Type B pancreatic cell (in vitro differentiated cells): ENCODE results near the gene OTUD3. TPM values are rescaled to one million over a fixed set of nuclear protein-coding genes. Genes with fewer than 3 reads are reported as not detected.

Experiments
- DNase-seq: peaks from one replicate; pipeline ENCODE4 v3.0.0; 2021; ENCODE audit warnings: mixed read lengths; ENCODE audit not compliant: unreplicated experiment; ENCODE audit errors: extremely low spot score
- H3K27ac Mint-ChIP-seq: 2 replicates; pipeline ENCODE4 v1.8.0; 2021; ENCODE audit warnings: mild to moderate bottlenecking, mixed read lengths
- H3K27me3 Mint-ChIP-seq: 2 replicates; pipeline ENCODE4 v1.8.0; 2021; ENCODE audit warnings: mixed read lengths
- H3K36me3 Mint-ChIP-seq: 2 replicates; pipeline ENCODE4 v1.8.0; 2021; ENCODE audit warnings: mixed read lengths
- H3K4me1 Mint-ChIP-seq: one replicate; pipeline ENCODE4 v1.8.0; 2021; ENCODE audit warnings: mixed read lengths; ENCODE audit not compliant: unreplicated experiment
- H3K4me3 Mint-ChIP-seq: 2 replicates; pipeline ENCODE4 v1.8.0; 2021; ENCODE audit warnings: mild to moderate bottlenecking, mixed read lengths
- H3K9me3 Mint-ChIP-seq: 2 replicates; pipeline ENCODE4 v1.8.0; 2021; ENCODE audit warnings: mixed read lengths
- CTCF ChIP-seq: fragments of 200-600 bp; sonication (generic); conservative IDR thresholded peaks from 2 replicates; pipeline ENCODE4 v1.5.0; 2021; ENCODE audit warnings: antibody characterized with exemption, mild to moderate bottlenecking
- total RNA-seq: library from RNA; stranded (reverse); gene quantifications from 2 replicates; pipeline ENCODE4 v1.2.1, GENCODE V29; 2021; ENCODE audit warnings: low replicate concordance

Gene OTUD3
- total RNA-seq, 1 donor from 2014 or later: 23.1 TPM

- Mint-ChIP-seq H3K27ac (peak overlapping the region; percentile 66), H3K27me3 (peaks cover 17% of the 10 kb centered on the region), H3K4me1 (no peaks in the 10 kb centered on the region), H3K4me3 (no peak overlapping the region), H3K9me3 (no peaks in the 10 kb centered on the region), H3K36me3 (no peaks in the 10 kb centered on the region)
- DNase-seq: no peak
- TF ChIP-seq CTCF: no peak
Observed at GRCh38 chr1:19872190-19872589, 10.0 kb upstream of the OTUD3 start.

- peaks cover 16% of the 10 kb centered on the region for H3K27me3 Mint-ChIP-seq
- H3K9me3 Mint-ChIP-seq: peaks cover 5% of the 10 kb centered on the region
- no peak for TF ChIP-seq CTCF
- DNase-seq: no peak
- H3K36me3 Mint-ChIP-seq: no peaks in the 10 kb centered on the region
- H3K27ac Mint-ChIP-seq: no peak overlapping the region
- no peak overlapping the region for H3K4me3 Mint-ChIP-seq
- peaks cover 5% of the 10 kb centered on the region for H3K4me1 Mint-ChIP-seq
Observed at GRCh38 chr1:19877181-19877750, 4.9 kb upstream of the OTUD3 start.

GRCh38 chr1:19877821-19878636 is 4.2 kb upstream of the OTUD3 start:
- peaks cover 6% of the 10 kb centered on the region for H3K4me1 Mint-ChIP-seq
- no peaks in the 10 kb centered on the region for H3K36me3 Mint-ChIP-seq
- no peak overlapping the region for H3K27ac Mint-ChIP-seq
- TF ChIP-seq CTCF: no peak
- DNase-seq: no peak
- H3K4me3 Mint-ChIP-seq: no peak overlapping the region
- peaks cover 13% of the 10 kb centered on the region for H3K27me3 Mint-ChIP-seq
- H3K9me3 Mint-ChIP-seq: peaks cover 5% of the 10 kb centered on the region

- no peak overlapping the region for H3K27ac Mint-ChIP-seq
- H3K36me3 Mint-ChIP-seq: no peaks in the 10 kb centered on the region
- no peak for DNase-seq
Observed at GRCh38 chr1:19878637-19878985, 3.6 kb upstream of the OTUD3 start.

GRCh38 chr1:19879227-19879626 is 3.0 kb upstream of the OTUD3 start:
- H3K36me3 Mint-ChIP-seq: no peaks in the 10 kb centered on the region
- no peak for TF ChIP-seq CTCF
- peaks cover 18% of the 10 kb centered on the region for H3K4me1 Mint-ChIP-seq
- peaks cover 9% of the 10 kb centered on the region for H3K27me3 Mint-ChIP-seq
- no peak for DNase-seq
- peaks cover 5% of the 10 kb centered on the region for H3K9me3 Mint-ChIP-seq
- H3K27ac Mint-ChIP-seq: no peak overlapping the region
- no peak overlapping the region for H3K4me3 Mint-ChIP-seq

More at GRCh38 chr1:19878637-19878985, 3.6 kb upstream of the OTUD3 start:
- H3K9me3 Mint-ChIP-seq: peaks cover 5% of the 10 kb centered on the region
- H3K4me3 Mint-ChIP-seq: no peak overlapping the region
- H3K27me3 Mint-ChIP-seq: peaks cover 9% of the 10 kb centered on the region
- TF ChIP-seq CTCF: no peak
- peaks cover 12% of the 10 kb centered on the region for H3K4me1 Mint-ChIP-seq
